ENCODE measurements around the gene ZMYND8.
"Not testable (repeated sequence)": the region's sequence is repeated elsewhere in the genome, so short reads cannot be mapped to it uniquely, and the experiment has no call there.

The ZMYND8 gene

GRCh38 chr20:47196091-47197081, 160.1 kb downstream of the ZMYND8 start:
- DNase-seq (ENCODE audit: insufficient read length, low spot score) = peak; percentile 77
- FAIRE-seq = no peak
- no peak for TF ChIP-seq POLR2A (IDR thresholded peaks at IDR 0.05; ENCODE audit: low read depth, low read length)

GRCh38 chr20:47195573-47195972, 160.9 kb downstream of the ZMYND8 start:
- FAIRE-seq (no peak), DNase-seq (ENCODE audit: insufficient read length, low spot score) (no peak)
- TF ChIP-seq POLR2A (IDR thresholded peaks at IDR 0.05; ENCODE audit: low read depth, low read length) = no peak

GRCh38 chr20:47191956-47192355, 164.5 kb downstream of the ZMYND8 start:
- TF ChIP-seq POLR2A (IDR thresholded peaks at IDR 0.05; ENCODE audit: low read depth, low read length) = no peak
- FAIRE-seq = no peak

GRCh38 chr20:47191074-47191673, 165.3 kb downstream of the ZMYND8 start:
- FAIRE-seq = no peak
- peak; percentile 26 for DNase-seq (ENCODE audit: insufficient read length, low spot score)
- TF ChIP-seq POLR2A (IDR thresholded peaks at IDR 0.05; ENCODE audit: low read depth, low read length) = no peak

More at GRCh38 chr20:47191956-47192355, 164.5 kb downstream of the ZMYND8 start:
- DNase-seq (ENCODE audit: insufficient read length, low spot score) = no peak

- DNase-seq (ENCODE audit: insufficient read length, low spot score) (no peak), FAIRE-seq (no peak)
- TF ChIP-seq POLR2A (IDR thresholded peaks at IDR 0.05; ENCODE audit: low read depth, low read length) = no peak
Measured at GRCh38 chr20:47189060-47189459, 167.4 kb downstream of the ZMYND8 start.

GRCh38 chr20:47188540-47188939, 168.0 kb downstream of the ZMYND8 start:
- FAIRE-seq (no peak), DNase-seq (ENCODE audit: insufficient read length, low spot score) (no peak)
- TF ChIP-seq POLR2A (IDR thresholded peaks at IDR 0.05; ENCODE audit: low read depth, low read length) = no peak

- TF ChIP-seq POLR2A (IDR thresholded peaks at IDR 0.05; ENCODE audit: low read depth, low read length) = no peak
- DNase-seq (ENCODE audit: insufficient read length, low spot score) (no peak), FAIRE-seq (no peak)
Measured at GRCh38 chr20:47187450-47188195, 168.9 kb downstream of the ZMYND8 start.

GRCh38 chr20:47183367-47183766, 173.1 kb downstream of the ZMYND8 start:
- no peak for TF ChIP-seq POLR2A (IDR thresholded peaks at IDR 0.05; ENCODE audit: low read depth, low read length)
- no peak for DNase-seq (ENCODE audit: insufficient read length, low spot score)
- FAIRE-seq = no peak

- no peak for FAIRE-seq
- TF ChIP-seq POLR2A (IDR thresholded peaks at IDR 0.05; ENCODE audit: low read depth, low read length) = no peak
- DNase-seq (ENCODE audit: insufficient read length, low spot score) = peak; percentile 78
Measured at GRCh38 chr20:47181056-47181862, 175.2 kb downstream of the ZMYND8 start.

- FAIRE-seq = no peak
- no peak for DNase-seq (ENCODE audit: insufficient read length, low spot score)
- TF ChIP-seq POLR2A (IDR thresholded peaks at IDR 0.05; ENCODE audit: low read depth, low read length) = no peak
Measured at GRCh38 chr20:47179267-47179666, 177.2 kb downstream of the ZMYND8 start.

GRCh38 chr20:47178851-47179250, 177.6 kb downstream of the ZMYND8 start:
- TF ChIP-seq POLR2A (IDR thresholded peaks at IDR 0.05; ENCODE audit: low read depth, low read length) = no peak
- FAIRE-seq (no peak), DNase-seq (ENCODE audit: insufficient read length, low spot score) (no peak)

- DNase-seq (ENCODE audit: insufficient read length, low spot score) (no peak), FAIRE-seq (no peak)
- TF ChIP-seq POLR2A (IDR thresholded peaks at IDR 0.05; ENCODE audit: low read depth, low read length) = no peak
Measured at GRCh38 chr20:47178277-47178676, 178.2 kb downstream of the ZMYND8 start.

- DNase-seq (ENCODE audit: insufficient read length, low spot score); FAIRE-seq: not testable (repeated sequence)
Measured at GRCh38 chr20:47176217-47176616, 180.3 kb downstream of the ZMYND8 start.

Data from H54 (cell line).